Kidney (tissue), 14 donors: ENCODE measurements around the gene CYBA. TPM values are rescaled to one million over a fixed set of nuclear protein-coding genes. Genes with fewer than 3 reads are reported as not detected.

ENCODE experiments used
- DNase-seq, 5 donors: peaks; one replicate each; pipeline ENCODE4 v3.0.0-alpha.2; 2013 to 2020
- FAIRE-seq: peaks from 2 replicates; lab custom pipeline; 2012; peaks lifted over from hg19 to GRCh38; lab: Jason Lieb, UNC
- H3K27ac ChIP-seq, 2 donors: one replicate each; pipeline ENCODE4 v1.7.0; 2013; ENCODE audit warnings: low read depth in 2 of 2, low read length in 2 of 2, inconsistent platforms in 1 of 2
- H3K27me3 ChIP-seq: one replicate; pipeline ENCODE4 v1.7.1; 2013; ENCODE audit warnings: low read length, inconsistent platforms; ENCODE audit not compliant: control insufficient read depth, insufficient read depth
- H3K36me3 ChIP-seq, 3 donors: one replicate each; pipeline versions ENCODE4 v1.7.0 to v1.7.1; 2013; ENCODE audit warnings: low read length in 3 of 3, control low read depth in 1 of 3, inconsistent platforms in 1 of 3; ENCODE audit not compliant: insufficient read depth in 3 of 3, control insufficient read depth in 2 of 3
- H3K4me1 ChIP-seq, 3 donors: one replicate each; pipeline versions ENCODE4 v1.7.0 to v1.7.1; 2013; ENCODE audit warnings: low read length in 3 of 3, inconsistent platforms in 1 of 3, low read depth in 1 of 3; ENCODE audit not compliant: control insufficient read depth in 2 of 3, insufficient read depth in 2 of 3
- H3K4me3 ChIP-seq, 3 donors: one replicate each; pipeline versions ENCODE4 v1.7.0 to v1.8.1; 2013; ENCODE audit warnings: low read length in 3 of 3, control low read depth in 1 of 3, inconsistent platforms in 1 of 3
- H3K9ac ChIP-seq, 3 donors: one replicate each; pipeline versions ENCODE4 v1.7.0 to v1.7.1; 2013; ENCODE audit warnings: low read length in 3 of 3, control low read depth in 1 of 3, inconsistent platforms in 1 of 3
- H3K9me3 ChIP-seq, 3 donors: one replicate each; pipeline versions ENCODE4 v1.7.0 to v1.7.1; 2013; ENCODE audit warnings: low read length in 3 of 3, control low read depth in 1 of 3, inconsistent platforms in 1 of 3; ENCODE audit not compliant: control insufficient read depth in 2 of 3, insufficient read depth in 1 of 3
- CTCF ChIP-seq: IDR thresholded peaks from 3 replicates; pipeline ENCODE4 v1.5.1; 2012; ENCODE audit warnings: mild to moderate bottlenecking, moderate library complexity, borderline replicate concordance; ENCODE audit not compliant: insufficient read depth; ENCODE audit errors: extremely low read depth
- intact Hi-C: fragments of 100-400 bp; cut with DNase I; formaldehyde crosslinking; loops from one replicate; pipeline ENCODE4 v1.11.1; 2022
- polyA plus RNA-seq: library from polyadenylated mRNA; stranded (reverse); fragments of 350-450 nt; fragmentation: Illumina TruSeq; extraction: RNeasy Lipid Tissue Mini Kit (QIAGEN cat#74804); gene quantifications from one replicate; pipeline ENCODE4 v1.2.3, GENCODE V29; 2014; ENCODE audit warnings: low read depth, low replicate concordance; ENCODE audit not compliant: insufficient read depth
- total RNA-seq: library from RNA; stranded (reverse); fragmentation: NEBNext Ultra II Directional; extraction: Animal tissue kit (Norgen Biotek cat#: 25700); gene quantifications from one replicate; pipeline ENCODE4 v1.2.1, GENCODE V29; 2021
- donor health status: control.
- donor health status: control.
- donor health status: control.
- donor health status: control.
- donor health status: control.
- donor health status: DM: yes; HTN: yes; CAD: no.
- donor health status: Normal renal cell carcinoma (clear cell type).

The CYBA gene
- total and polyA plus RNA-seq, 2 donors from 2014 or later: 263 to 395 TPM

GRCh38 chr16:88631384-88631783, 19.5 kb downstream of the CYBA start:
- intact Hi-C loops: no loop called here
- no peak for TF ChIP-seq CTCF
- FAIRE-seq (no peak), DNase-seq (no peak)
- H3K27ac ChIP-seq: no peak overlapping the region
- H3K4me3 ChIP-seq: no peak overlapping the region
- no peaks in the 10 kb centered on the region for H3K9me3 ChIP-seq
- peaks cover 0 to 3% (median 0%) of the 10 kb centered on the region in 3 donors for H3K4me1 ChIP-seq
- H3K9ac ChIP-seq: no peak overlapping the region
- H3K36me3 ChIP-seq: peaks cover 0 to 8% (median 3%) of the 10 kb centered on the region in 3 donors
- no peaks in the 10 kb centered on the region for H3K27me3 ChIP-seq

GRCh38 chr16:88630941-88631340, 19.9 kb downstream of the CYBA start:
- TF ChIP-seq CTCF: no peak
- no peak for DNase-seq
- FAIRE-seq: no peak

DNA sequence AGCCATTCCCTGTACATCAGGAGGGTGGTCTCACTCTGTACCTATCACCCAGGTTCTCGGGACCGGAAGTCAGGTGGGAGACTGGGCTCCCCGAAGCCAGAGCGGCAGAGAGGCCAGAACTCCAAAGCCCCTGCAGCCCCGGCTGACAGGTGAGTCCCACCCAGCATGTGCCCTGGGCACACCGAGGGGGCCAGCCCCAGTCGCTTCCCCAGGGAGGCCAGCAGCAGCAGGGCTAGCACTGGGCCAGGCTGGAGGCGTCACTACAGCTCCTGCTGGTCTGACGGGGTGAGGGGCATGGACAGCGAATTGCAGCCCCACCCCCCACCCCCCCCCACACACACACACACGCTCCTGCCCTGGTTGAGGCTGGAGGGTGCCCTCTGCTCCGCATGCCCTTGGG, 20.4 kb downstream of the CYBA start:
- intact Hi-C loops: no loop called here
- no peak for FAIRE-seq

More at GRCh38 chr16:88630941-88631340, 19.9 kb downstream of the CYBA start:
- no peaks in the 10 kb centered on the region for H3K9me3 ChIP-seq
- intact Hi-C loops: no loop called here
- no peaks in the 10 kb centered on the region for H3K27me3 ChIP-seq
- H3K4me1 ChIP-seq: peaks cover 0 to 3% (median 0%) of the 10 kb centered on the region in 3 donors
- no peak overlapping the region for H3K27ac ChIP-seq
- H3K4me3 ChIP-seq: no peak overlapping the region
- peaks cover 0 to 8% (median 3%) of the 10 kb centered on the region in 3 donors for H3K36me3 ChIP-seq
- H3K9ac ChIP-seq: no peak overlapping the region

More for the DNA sequence above, 20.4 kb downstream of the CYBA start:
- Histone ChIP-seq H3K27me3 (no peaks in the 10 kb centered on the region), H3K9ac (no peak overlapping the region), H3K27ac (no peak overlapping the region), H3K4me1 (peaks cover 0 to 3% (median 0%) of the 10 kb centered on the region in 3 donors), H3K9me3 (no peaks in the 10 kb centered on the region), H3K36me3 (peaks cover 0 to 8% (median 3%) of the 10 kb centered on the region in 3 donors), H3K4me3 (no peak overlapping the region)
- no peak for TF ChIP-seq CTCF
- no peak for DNase-seq
